Psoas muscle (tissue), 8 donors: Measurements from ENCODE around the gene EPHB1. TPM values are rescaled to one million over a fixed set of nuclear protein-coding genes. Genes with fewer than 3 reads are reported as not detected.

Experiments used
- ATAC-seq, 4 donors: fragments of 200-7000 bp; cut with Tn5 transposase; one replicate each; pipeline ENCODE4 v1.9.1; 2020; ENCODE audit warnings: moderate library complexity in 3 of 4, mild to moderate bottlenecking in 2 of 4
- DNase-seq, 2 donors: peaks; one replicate each; pipeline ENCODE4 v3.0.0-alpha.2; 2020
- H3K27ac ChIP-seq: fragments of 200-600 bp; one replicate; pipeline ENCODE4 v1.8.0; 2022
- H3K27me3 ChIP-seq, 3 donors: fragments of 200-600 bp in 1 of 3; one replicate each; pipeline versions ENCODE4 v1.6.1 to v1.8.0; 2013 to 2022; ENCODE audit warnings: low read length in 2 of 3, mild to moderate bottlenecking in 2 of 3, moderate library complexity in 1 of 3; ENCODE audit not compliant: insufficient read depth in 3 of 3
- H3K36me3 ChIP-seq, 2 donors: fragments of 200-600 bp in 1 of 2; one replicate each; pipeline versions ENCODE4 v1.6.1 to v1.8.0; 2013 to 2022; ENCODE audit warnings: low read depth in 1 of 2, mild to moderate bottlenecking in 1 of 2, moderate library complexity in 1 of 2; ENCODE audit not compliant: insufficient read depth in 1 of 2
- H3K4me1 ChIP-seq: fragments of 200-600 bp; one replicate; pipeline ENCODE4 v1.8.0; 2022
- H3K4me3 ChIP-seq: fragments of 200-600 bp; one replicate; pipeline ENCODE4 v1.8.0; 2022; ENCODE audit warnings: mild to moderate bottlenecking
- H3K9me3 ChIP-seq: fragments of 200-600 bp; one replicate; pipeline ENCODE4 v1.8.0; 2022
- WGBS, 3 donors: extraction: QIAGEN DNeasy Blood & Tissue Kit; methylation state at CpG; one replicate each; pipeline versions ENCODE4 v1.1.6 to v1.1.7; 2013; 5-methylcytosine and 5-hydroxymethylcytosine counted together
- intact Hi-C, 2 donors: fragments of 100-400 bp; cut with DNase I; formaldehyde crosslinking; loops; one replicate each; pipeline versions ENCODE4 v1.11.0 to v1.14.2; 2022
- polyA plus RNA-seq, 3 donors: library from polyadenylated mRNA; stranded (reverse); fragments of 200-250 nt; gene quantifications; one replicate each; pipeline ENCODE4 v1.2.3, GENCODE V29; 2013
- total RNA-seq, 4 donors: library from RNA; stranded (reverse); fragmentation: NEBNext Ultra II Directional in 2 of 4; extraction: Animal tissue kit (Norgen Biotek cat#: 25700) in 2 of 4; gene quantifications; one replicate each; pipeline versions ENCODE4 v1.2.1 to v1.2.4, GENCODE V29; 2021 to 2023
- TF ChIP-seq, protein P1 (sequence below): fragments of 200-600 bp; IDR thresholded peaks from one replicate; pipeline ENCODE4 v1.8.0; 2022; ENCODE audit warnings: antibody characterized with exemption
- donor health status: healthy with polysubstance abuse.
- donor health status: DM: no; HTN: no; CAD: no; lungs with moderate emphysema.
- donor health status: Bipolar disorder and iron deficiency.
- donor health status: healthy.
- donor health status: DM: yes; HTN: yes; CAD: no.
- donor health status: DM: no; HTN: no; CAD: no.
- donor health status: DM: no; HTN: no; CAD: no.
- donor health status: DM: yes; HTN: yes; CAD: no.

The EPHB1 gene
- total and polyA plus RNA-seq, 7 donors, result 0.85 to 6.3 (median 2.0) TPM

DNA sequence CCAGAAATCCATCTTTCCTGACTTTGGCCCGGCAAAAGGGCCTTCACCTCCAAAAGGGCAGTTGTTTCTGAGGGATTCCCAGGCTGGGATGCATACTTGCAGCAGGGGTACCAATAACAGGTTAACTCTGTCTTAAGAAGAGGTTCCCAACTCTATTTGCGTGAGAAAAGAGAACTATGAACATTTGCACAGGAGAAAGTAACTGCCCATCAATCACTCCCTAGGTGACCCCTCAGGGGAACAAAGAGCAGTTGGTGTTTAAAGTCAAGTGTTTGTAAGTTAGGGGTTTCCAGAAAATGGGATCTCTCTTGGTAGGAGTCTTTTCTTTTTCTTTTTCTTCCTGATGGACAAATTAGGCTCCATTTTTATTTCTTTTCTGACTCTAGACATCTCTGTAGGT lies 97.3 kb downstream of the EPHB1 start:
- H3K27me3 ChIP-seq, result no peaks in the 10 kb centered on the region
- WGBS, 3 donors, result 50 to 86% (median 76%) methylated on average over 2 of the region's 2 CpGs
- intact Hi-C loops, result no loop called here
- TF ChIP-seq, protein P1, sequence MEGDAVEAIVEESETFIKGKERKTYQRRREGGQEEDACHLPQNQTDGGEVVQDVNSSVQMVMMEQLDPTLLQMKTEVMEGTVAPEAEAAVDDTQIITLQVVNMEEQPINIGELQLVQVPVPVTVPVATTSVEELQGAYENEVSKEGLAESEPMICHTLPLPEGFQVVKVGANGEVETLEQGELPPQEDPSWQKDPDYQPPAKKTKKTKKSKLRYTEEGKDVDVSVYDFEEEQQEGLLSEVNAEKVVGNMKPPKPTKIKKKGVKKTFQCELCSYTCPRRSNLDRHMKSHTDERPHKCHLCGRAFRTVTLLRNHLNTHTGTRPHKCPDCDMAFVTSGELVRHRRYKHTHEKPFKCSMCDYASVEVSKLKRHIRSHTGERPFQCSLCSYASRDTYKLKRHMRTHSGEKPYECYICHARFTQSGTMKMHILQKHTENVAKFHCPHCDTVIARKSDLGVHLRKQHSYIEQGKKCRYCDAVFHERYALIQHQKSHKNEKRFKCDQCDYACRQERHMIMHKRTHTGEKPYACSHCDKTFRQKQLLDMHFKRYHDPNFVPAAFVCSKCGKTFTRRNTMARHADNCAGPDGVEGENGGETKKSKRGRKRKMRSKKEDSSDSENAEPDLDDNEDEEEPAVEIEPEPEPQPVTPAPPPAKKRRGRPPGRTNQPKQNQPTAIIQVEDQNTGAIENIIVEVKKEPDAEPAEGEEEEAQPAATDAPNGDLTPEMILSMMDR, result no peak
- DNase-seq (no peak), ATAC-seq (no peak)
- no peaks in the 10 kb centered on the region for H3K36me3 ChIP-seq
- no peak overlapping the region for H3K27ac ChIP-seq
- H3K4me1 ChIP-seq, result no peaks in the 10 kb centered on the region
- no peaks in the 10 kb centered on the region for H3K9me3 ChIP-seq
- no peak overlapping the region for H3K4me3 ChIP-seq

DNA sequence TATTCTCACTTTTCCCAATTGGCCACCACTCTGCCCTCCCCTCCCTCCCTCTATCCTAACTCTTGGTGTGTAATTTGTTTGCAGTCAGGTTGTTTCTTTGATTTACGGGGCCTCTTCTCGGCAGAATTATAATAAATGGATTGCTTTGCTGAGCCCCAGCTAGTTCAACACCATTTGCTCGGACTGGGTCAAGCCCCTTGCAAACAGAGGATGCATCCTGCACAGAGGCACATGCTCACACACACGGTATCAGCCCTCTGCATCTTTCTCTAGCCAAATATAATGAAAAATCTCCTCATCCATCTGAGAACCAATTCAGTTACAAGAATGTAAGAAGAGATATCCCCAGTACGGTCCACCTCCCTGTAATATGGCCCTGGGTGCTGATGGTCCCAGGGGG lies 97.7 kb downstream of the EPHB1 start:
- no peak overlapping the region for H3K27ac ChIP-seq
- DNase-seq (no peak), ATAC-seq (no peak)
- H3K4me1 ChIP-seq, result peaks cover 4% of the 10 kb centered on the region
- intact Hi-C loops, result no loop called here
- no peak overlapping the region for H3K4me3 ChIP-seq
- H3K27me3 ChIP-seq, result no peaks in the 10 kb centered on the region
- H3K36me3 ChIP-seq, result no peaks in the 10 kb centered on the region
- H3K9me3 ChIP-seq, result no peaks in the 10 kb centered on the region
- TF ChIP-seq, protein P1, result no peak
- 79 to 86% (median 83%) methylated on average over 5 of the region's 5 CpGs for WGBS, 3 donors

DNA sequence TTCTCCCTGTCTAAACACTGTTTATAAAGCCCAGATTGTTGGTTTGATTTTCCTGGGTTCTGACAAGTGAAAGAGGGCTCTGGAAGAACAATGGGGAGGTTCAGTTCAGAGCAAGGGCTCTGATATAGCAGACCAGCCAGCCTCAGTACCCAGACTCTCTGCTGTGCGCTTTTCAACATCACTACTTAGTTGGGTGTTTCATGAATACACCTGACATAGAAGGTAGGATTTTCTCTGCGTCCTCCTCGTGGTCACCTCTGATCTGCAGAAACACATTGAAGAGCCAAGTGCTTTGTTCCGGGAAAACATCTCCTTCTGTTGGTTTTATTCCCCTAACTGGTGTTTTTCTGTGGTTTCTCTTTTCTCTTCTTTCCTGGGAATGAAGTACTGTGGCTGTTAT lies 99.5 kb downstream of the EPHB1 start:
- DNase-seq, result no peak
- Histone ChIP-seq H3K27me3 (no peaks in the 10 kb centered on the region), H3K36me3 (no peaks in the 10 kb centered on the region), H3K27ac (no peak overlapping the region), H3K4me1 (peaks cover 14% of the 10 kb centered on the region), H3K9me3 (no peaks in the 10 kb centered on the region), H3K4me3 (no peak overlapping the region)
- WGBS, 3 donors, result 94 to 100% (median 96%) methylated on average over 4 of the region's 4 CpGs
- intact Hi-C loops, result no loop called here
- TF ChIP-seq, protein P1, result no peak
- ATAC-seq, result no peak

DNA sequence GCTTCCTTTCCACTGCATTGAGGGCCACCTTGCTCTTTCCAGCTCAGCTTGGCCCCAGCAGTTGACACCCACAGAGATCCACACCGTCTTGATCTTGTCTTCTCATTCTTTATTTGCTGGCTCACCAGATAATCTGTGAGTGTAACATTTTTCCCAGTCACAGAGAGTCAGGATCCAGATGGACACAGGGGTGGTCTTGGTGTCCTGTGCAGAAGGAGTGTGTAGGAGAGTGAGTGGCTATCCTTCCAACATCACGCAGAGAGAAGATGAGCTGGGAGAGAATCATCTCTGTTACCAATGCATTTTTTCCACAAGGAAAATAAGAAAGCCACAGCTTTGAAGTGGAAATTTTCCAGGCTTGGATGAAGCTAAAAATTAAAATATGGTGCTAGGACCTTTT lies 100.1 kb downstream of the EPHB1 start:
- intact Hi-C loops, result loop anchor here in 1 of 2 donors (5.0 kb wide), 1 partner anchor 98 kb away; the partner anchor contains the start of gene EPHB1

More for the DNA sequence above, 100.1 kb downstream of the EPHB1 start:
- no peak overlapping the region for H3K27ac ChIP-seq
- no peaks in the 10 kb centered on the region for H3K27me3 ChIP-seq
- H3K4me3 ChIP-seq, result no peak overlapping the region
- H3K9me3 ChIP-seq, result no peaks in the 10 kb centered on the region
- WGBS, 3 donors, result 55 to 88% (median 71%) methylated on average over 2 of the region's 2 CpGs
- H3K36me3 ChIP-seq, result no peaks in the 10 kb centered on the region
- ATAC-seq (no peak), DNase-seq (no peak)
- TF ChIP-seq, protein P1, result no peak
- peaks cover 14% of the 10 kb centered on the region for H3K4me1 ChIP-seq
